HepG2 (cell line): ENCODE measurements around the gene SFT2D1. TPM values are rescaled to one million over a fixed set of nuclear protein-coding genes. Genes with fewer than 3 reads are reported as not detected.

Experiments
- ATAC-seq: fragments of 200-7000 bp; cut with Tn5 transposase; 3 replicates; pipeline ENCODE4 v1.9.1; 2020; ENCODE audit warnings: mild to moderate bottlenecking, moderate library complexity
- BruUV-seq: library from RNA; stranded (reverse); fragments of 400-500 nt; replicated peaks from 2 replicates; lab custom pipeline; 2021; lab: Mats Ljungman, UMichigan
- CTCF ChIA-PET: fragments of 300-600 bp; formaldehyde crosslinking; extraction: SDS; loops from one replicate; lab custom pipeline; 2021; ENCODE audit warnings: low total read pairs, inconsistent platforms, low intra/inter-chr PET ratio; lab: Yijun Ruan, JAX
- POLR2A ChIA-PET: fragments of 350-600 bp; sonication (Branson Sonifier 250); formaldehyde crosslinking; loops from one replicate; lab custom pipeline; 2020; ENCODE audit warnings: antibody characterized with exemption, inconsistent platforms; lab: Yijun Ruan, JAX
- DNase-seq: peaks from one replicate; pipeline ENCODE4 v3.0.0-alpha.2; 2015; ENCODE audit warnings: low spot score
- FAIRE-seq: peaks from 3 replicates; lab custom pipeline; 2011; peaks lifted over from hg19 to GRCh38; lab: Jason Lieb, UNC
- H2AFZ ChIP-seq: one replicate; pipeline ENCODE4 v1.6.1; 2011; ENCODE audit warnings: low read length, inconsistent platforms
- H3K27ac ChIP-seq: fragments of 300-600 bp; 3 replicates; pipeline ENCODE4 v1.8.0; 2011; ENCODE audit warnings: mixed run types, mild to moderate bottlenecking, mixed read lengths, low read length, inconsistent platforms; ENCODE audit not compliant: insufficient read depth; ENCODE audit errors: extremely low read length
- H3K27me3 ChIP-seq, 2 experiments: fragments of 200-600 bp in 1 of 2; 2 replicates in 1 of 2; 3 replicates in 1 of 2; pipeline versions ENCODE4 v1.6.0 to v1.8.0; 2011; ENCODE audit warnings: low read length in 2 of 2, mild to moderate bottlenecking in 2 of 2, moderate library complexity in 2 of 2, inconsistent platforms in 1 of 2; ENCODE audit not compliant: insufficient read depth in 2 of 2, control insufficient read depth in 1 of 2
- H3K36me3 ChIP-seq, 2 experiments: fragments of 200-600 bp in 1 of 2; replicated peaks in 1 of 2; 2 replicates in 1 of 2; 3 replicates in 1 of 2; pipeline versions ENCODE4 v1.5.1 to v1.8.0; 2011; ENCODE audit warnings: low read length in 2 of 2, inconsistent platforms in 1 of 2; ENCODE audit not compliant: insufficient read depth in 2 of 2, control insufficient read depth in 1 of 2
- H3K4me1 ChIP-seq: 2 replicates; pipeline ENCODE4 v1.5.1; 2012; ENCODE audit warnings: low read length, inconsistent platforms; ENCODE audit not compliant: insufficient read depth
- H3K4me2 ChIP-seq: 2 replicates; pipeline ENCODE4 v1.6.0; 2011; ENCODE audit warnings: low read depth, low read length, inconsistent platforms
- H3K4me3 ChIP-seq, 3 experiments: fragments of 200-600 bp in 1 of 3; sonication (generic), shearing (Covaris generic) in 1 of 3; replicated peaks in 1 of 3; 2 replicates each; pipeline ENCODE4 v1.5.1; 2011 to 2016; ENCODE audit warnings: low read length in 3 of 3, inconsistent platforms in 2 of 3, low read depth in 2 of 3, mild to moderate bottlenecking in 2 of 3, control low read depth in 1 of 3, mixed read lengths in 1 of 3; ENCODE audit not compliant: insufficient read depth in 1 of 3
- H3K79me2 ChIP-seq: one replicate; pipeline ENCODE4 v1.6.1; 2011; ENCODE audit warnings: low read length, inconsistent platforms; ENCODE audit not compliant: insufficient read depth
- H3K9ac ChIP-seq: 2 replicates; pipeline ENCODE4 v1.6.0; 2011; ENCODE audit warnings: mild to moderate bottlenecking, low read depth, low read length, inconsistent platforms; ENCODE audit not compliant: insufficient read depth
- H3K9me3 ChIP-seq: 2 replicates; pipeline ENCODE4 v1.5.1; 2012; ENCODE audit warnings: mild to moderate bottlenecking, low read length
- H4K20me1 ChIP-seq: 2 replicates; pipeline ENCODE4 v1.6.0; 2011; ENCODE audit warnings: inconsistent platforms, mild to moderate bottlenecking, low read length, moderate library complexity; ENCODE audit not compliant: insufficient read depth
- GABPA ChIP-seq, 2 experiments: IDR thresholded peaks; 2 replicates each; pipeline ENCODE4 v1.6.1; 2011 to 2016; ENCODE audit warnings: low read depth in 2 of 2, low read length in 1 of 2, missing biosample characterization in 1 of 2, missing genetic modification characterization in 1 of 2
- HMG20A ChIP-seq: IDR thresholded peaks from 2 replicates; pipeline ENCODE4 v1.6.1; 2016; ENCODE audit warnings: borderline replicate concordance
- KLF9 ChIP-seq: IDR thresholded peaks from 2 replicates; pipeline ENCODE4 v1.6.1; 2016; ENCODE audit warnings: low read depth
- MEIS2 ChIP-seq: sonication (generic); formaldehyde crosslinking; IDR thresholded peaks from 2 replicates; pipeline ENCODE4 v1.9.0; 2021; ENCODE audit warnings: mild to moderate bottlenecking, missing genetic modification reagents
- MNT ChIP-seq: fragments of 450-650 bp; IDR thresholded peaks from 2 replicates; pipeline ENCODE4 v1.6.1; 2016
- SOX6 ChIP-seq, 2 experiments: fragments of 450-650 bp in 1 of 2; sonication (generic) in 1 of 2; formaldehyde crosslinking in 1 of 2; IDR thresholded peaks; 2 replicates each; pipeline versions ENCODE4 v1.4.0 to v1.6.1; 2017 to 2020; ENCODE audit warnings: antibody characterized with exemption in 1 of 2, mild to moderate bottlenecking in 1 of 2, missing genetic modification reagents in 1 of 2
- ZNF337 ChIP-seq: sonication (generic); formaldehyde crosslinking; IDR thresholded peaks from 2 replicates; pipeline ENCODE4 v1.5.1; 2020; ENCODE audit warnings: missing genetic modification reagents, low read depth, mild to moderate bottlenecking, borderline replicate concordance
- ZNF350 ChIP-seq: sonication (generic); formaldehyde crosslinking; IDR thresholded peaks from 2 replicates; pipeline ENCODE4 v1.4.0; 2020; ENCODE audit warnings: mild to moderate bottlenecking, low read depth, missing genetic modification reagents, borderline replicate concordance
- ZNF513 ChIP-seq: sonication (generic); formaldehyde crosslinking; conservative IDR thresholded peaks from 2 replicates; pipeline ENCODE4 v1.5.0; 2020; ENCODE audit warnings: missing genetic modification reagents
- ZNF646 ChIP-seq: sonication (generic); formaldehyde crosslinking; IDR thresholded peaks from 2 replicates; pipeline ENCODE4 v1.9.0; 2021; ENCODE audit warnings: mild to moderate bottlenecking, missing genetic modification reagents
- ZNF660 ChIP-seq: sonication (generic); formaldehyde crosslinking; IDR thresholded peaks from 2 replicates; pipeline ENCODE4 v1.5.1; 2020; ENCODE audit warnings: mild to moderate bottlenecking, low read depth, missing genetic modification reagents, borderline replicate concordance
- ZSCAN20 ChIP-seq: sonication (generic); formaldehyde crosslinking; IDR thresholded peaks from 2 replicates; pipeline ENCODE4 v1.4.0; 2020; ENCODE audit warnings: missing genetic modification reagents, mild to moderate bottlenecking, borderline replicate concordance
- WGBS: methylation state at CpG from one replicate; pipeline ENCODE4 v1.1.6; 2017; ENCODE audit warnings: low lambda C conversion rate; 5-methylcytosine and 5-hydroxymethylcytosine counted together
- in situ Hi-C: cut with HindIII; loops from 2 replicates; pipeline ENCODE4 v1.10.0; 2017; ENCODE audit warnings: low pct_unique_long_range_greater_than_20kb; ENCODE audit not compliant: extremely low pct_ligation_motif_present
- intact Hi-C: fragments of 100-400 bp; cut with micrococcal nuclease; formaldehyde crosslinking; loops from one replicate; pipeline ENCODE4 v1.10.0; 2022; ENCODE audit not compliant: unreplicated experiment
- polyA plus RNA-seq, 8 experiments: library from polyadenylated mRNA; depleted of rRNA in 3 of 8; stranded (reverse) in 7 of 8; unstranded in 1 of 8; fragments of >200 nt; fragmentation: Illumina TruSeq in 4 of 8; extraction: Trizol in 4 of 8; gene quantifications; 2 replicates each; pipeline versions ENCODE4 v1.2.1 to v1.2.3, GENCODE V29; 2011 to 2016; ENCODE audit warnings: low read depth in 4 of 8, missing spikeins in 1 of 8, mixed read lengths in 1 of 8; ENCODE audit not compliant: insufficient read depth in 1 of 8
- total RNA-seq, 5 experiments: library from RNA; depleted of rRNA; stranded (reverse); fragments of >200 nt; fragmentation: Illumina TruSeq; extraction: Trizol; gene quantifications; 2 replicates each; pipeline ENCODE4 v1.2.3, GENCODE V29; 2016; ENCODE audit warnings: low read depth in 1 of 5

Gene SFT2D1
- total and polyA plus RNA-seq, 2 of the 13 experiments (the other 11 are each of a cell fraction or from before 2014, with no cell fraction given): 115 to 147 TPM

GRCh38 chr6:166278579-166279392 lies 63.6 kb downstream of the SFT2D1 start:
- Histone ChIP-seq H3K4me3 (no peak overlapping the region), H4K20me1 (no peaks in the 10 kb centered on the region), H3K79me2 (no peaks in the 10 kb centered on the region), H2AFZ (no peak overlapping the region), H3K4me2 (no peak overlapping the region), H3K36me3 (no peaks in the 10 kb centered on the region), H3K4me1 (peaks cover 7% of the 10 kb centered on the region; the same call in 1 of the 2 replicates), H3K27me3 (peaks cover 2 to 39% of the 10 kb centered on the region in 2 experiments; a peak in 4 of 5 replicates), H3K9me3 (no peaks in the 10 kb centered on the region), H3K9ac (no peak overlapping the region), H3K27ac (no peak overlapping the region)
- FAIRE-seq: peak; percentile 72
- in situ Hi-C loops: loop anchor here (5.0 kb wide), 1 partner anchor 124 kb away; no protein-coding TSS in a partner anchor
- ChIA-PET CTCF (no interaction called here), POLR2A (no interaction called here)
- 44% methylated on average over 8 of the region's 8 CpGs for WGBS
- ATAC-seq: no peak
- no peak for DNase-seq
- no TSS peak for BruUV-seq
- intact Hi-C loops: loop anchor here (5.0 to 10.0 kb wide), 3 partner anchors 104 to 314 kb away; partner anchors contain the start of gene MPC1
- TF ChIP-seq KLF9 (CRISPR knock-in tag) (no peak), ZNF350 (CRISPR knock-in tag) (no peak), ZNF646 (peak; percentile 90), ZNF660 (CRISPR knock-in tag) (no peak), HMG20A (CRISPR knock-in tag) (no peak), MNT (peak; percentile 77), ZSCAN20 (CRISPR knock-in tag) (no peak), GABPA (IDR thresholded peaks at IDR 0.05; ENCODE audit: low read depth, low read length) (no peak), GABPA (CRISPR knock-in tag; IDR thresholded peaks at IDR 0.05; ENCODE audit: low read depth) (no peak), MEIS2 (CRISPR knock-in tag) (no peak), ZNF337 (CRISPR knock-in tag) (no peak), ZNF513 (CRISPR knock-in tag) (no peak), SOX6 (IDR thresholded peaks at IDR 0.05) (no peak), SOX6 (CRISPR knock-in tag; IDR thresholded peaks at IDR 0.05) (no peak)
